ENCODE results near the gene EPB41L5. TPM values are rescaled to one million over a fixed set of nuclear protein-coding genes. Genes with fewer than 3 reads are reported as not detected.
A peak's percentile ranks its signal among the peaks of the same experiment; 100 is the strongest.

EPB41L5 gene
- total RNA-seq, 4 donors from 2014 or later: 9.2 to 56.5 (median 25.1) TPM

DNA sequence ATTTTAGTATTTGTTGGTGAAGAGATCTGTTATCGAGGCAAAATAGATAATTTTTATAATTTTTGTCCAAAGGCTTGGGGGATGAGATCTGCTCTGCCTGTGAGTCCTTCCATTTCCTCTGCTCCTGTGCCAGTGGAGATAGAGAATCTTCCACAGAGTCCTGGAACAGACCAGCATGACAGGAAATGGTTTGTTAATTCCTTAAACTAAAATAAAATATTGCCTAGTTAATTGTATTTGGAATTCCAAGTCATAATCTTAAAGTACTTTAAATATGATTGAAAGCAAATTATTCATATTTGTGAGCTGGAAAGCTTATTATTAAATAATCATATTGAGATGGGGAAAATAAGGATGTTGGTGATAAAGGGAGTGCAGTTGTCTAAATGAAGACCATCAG lies 87.8 kb downstream of the EPB41L5 start:
- no peak overlapping the region for H3K27ac ChIP-seq
- TF ChIP-seq POLR2A (IDR thresholded peaks at IDR 0.05): no peak
- no peaks in the 10 kb centered on the region for H3K36me3 ChIP-seq
- no peak overlapping the region for H3K4me3 ChIP-seq
- no peaks in the 10 kb centered on the region for H3K27me3 ChIP-seq
- H3K9me3 ChIP-seq: no peaks in the 10 kb centered on the region
- intact Hi-C loops (cut with DNase I; ENCODE audit: low total_unique reads): no loop called here
- H3K4me1 ChIP-seq: no peaks in the 10 kb centered on the region
- no peak for DNase-seq

DNA sequence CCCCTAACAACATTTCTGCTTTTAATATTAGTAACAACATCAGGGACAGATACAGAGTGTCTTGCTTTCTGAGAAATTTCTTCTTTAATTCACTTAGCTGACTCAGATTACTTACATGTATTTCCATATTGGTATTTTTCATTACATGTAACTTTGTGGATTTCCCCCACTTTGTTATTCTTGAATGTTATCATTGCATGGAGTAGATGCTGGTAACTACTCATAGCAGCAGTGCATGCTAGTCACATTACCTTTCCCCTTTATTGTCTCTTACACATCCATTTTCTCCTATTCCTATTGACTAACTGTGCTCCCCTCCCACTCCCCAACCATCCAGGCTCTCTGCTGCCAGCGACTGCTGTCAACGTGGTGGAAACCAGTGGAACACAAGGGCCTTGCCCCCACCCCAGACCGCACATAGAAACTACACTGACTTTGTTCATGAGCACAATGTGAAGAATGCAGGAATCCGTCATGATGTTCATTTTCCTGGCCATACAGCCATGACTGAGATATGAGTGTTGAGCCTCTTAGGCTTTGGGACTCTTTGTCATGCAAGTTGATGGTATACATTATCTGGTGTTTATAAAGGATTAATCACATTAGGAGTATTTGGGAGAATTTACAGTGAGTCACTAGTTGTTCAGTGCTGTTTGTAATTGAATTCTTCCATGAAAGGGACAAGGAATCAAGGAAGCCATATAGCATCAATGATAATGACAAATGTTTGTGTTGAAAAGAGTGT lies 91.0 kb downstream of the EPB41L5 start:
- Histone ChIP-seq H3K36me3 (no peaks in the 10 kb centered on the region), H3K4me3 (no peak overlapping the region), H3K27me3 (no peaks in the 10 kb centered on the region), H3K9me3 (no peaks in the 10 kb centered on the region), H3K4me1 (no peaks in the 10 kb centered on the region), H3K27ac (no peak overlapping the region)
- no peak for DNase-seq
- TF ChIP-seq, protein P1, sequence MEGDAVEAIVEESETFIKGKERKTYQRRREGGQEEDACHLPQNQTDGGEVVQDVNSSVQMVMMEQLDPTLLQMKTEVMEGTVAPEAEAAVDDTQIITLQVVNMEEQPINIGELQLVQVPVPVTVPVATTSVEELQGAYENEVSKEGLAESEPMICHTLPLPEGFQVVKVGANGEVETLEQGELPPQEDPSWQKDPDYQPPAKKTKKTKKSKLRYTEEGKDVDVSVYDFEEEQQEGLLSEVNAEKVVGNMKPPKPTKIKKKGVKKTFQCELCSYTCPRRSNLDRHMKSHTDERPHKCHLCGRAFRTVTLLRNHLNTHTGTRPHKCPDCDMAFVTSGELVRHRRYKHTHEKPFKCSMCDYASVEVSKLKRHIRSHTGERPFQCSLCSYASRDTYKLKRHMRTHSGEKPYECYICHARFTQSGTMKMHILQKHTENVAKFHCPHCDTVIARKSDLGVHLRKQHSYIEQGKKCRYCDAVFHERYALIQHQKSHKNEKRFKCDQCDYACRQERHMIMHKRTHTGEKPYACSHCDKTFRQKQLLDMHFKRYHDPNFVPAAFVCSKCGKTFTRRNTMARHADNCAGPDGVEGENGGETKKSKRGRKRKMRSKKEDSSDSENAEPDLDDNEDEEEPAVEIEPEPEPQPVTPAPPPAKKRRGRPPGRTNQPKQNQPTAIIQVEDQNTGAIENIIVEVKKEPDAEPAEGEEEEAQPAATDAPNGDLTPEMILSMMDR (IDR thresholded peaks at IDR 0.05): no peak
- no peak for TF ChIP-seq POLR2A (IDR thresholded peaks at IDR 0.05)
- intact Hi-C loops (cut with DNase I; ENCODE audit: low total_unique reads): no loop called here

DNA sequence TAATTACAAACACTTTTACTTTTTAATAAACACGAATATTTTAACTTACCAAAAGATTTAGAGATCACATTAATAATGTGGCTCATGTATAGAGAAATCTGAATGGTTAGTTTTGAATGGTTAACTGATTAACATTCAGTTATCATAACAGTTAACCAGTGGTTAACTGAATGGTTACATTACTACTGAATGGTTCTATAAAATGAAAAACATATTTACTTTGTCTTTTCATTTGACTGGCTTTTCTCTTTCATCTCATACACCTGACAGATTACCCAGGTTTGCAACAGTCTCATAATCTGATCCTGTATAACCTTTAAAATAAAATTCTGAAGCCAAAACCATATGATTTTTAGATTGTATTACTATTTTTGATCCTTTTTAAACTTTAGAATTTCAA lies 91.9 kb downstream of the EPB41L5 start:
- no peaks in the 10 kb centered on the region for H3K4me1 ChIP-seq

DNA sequence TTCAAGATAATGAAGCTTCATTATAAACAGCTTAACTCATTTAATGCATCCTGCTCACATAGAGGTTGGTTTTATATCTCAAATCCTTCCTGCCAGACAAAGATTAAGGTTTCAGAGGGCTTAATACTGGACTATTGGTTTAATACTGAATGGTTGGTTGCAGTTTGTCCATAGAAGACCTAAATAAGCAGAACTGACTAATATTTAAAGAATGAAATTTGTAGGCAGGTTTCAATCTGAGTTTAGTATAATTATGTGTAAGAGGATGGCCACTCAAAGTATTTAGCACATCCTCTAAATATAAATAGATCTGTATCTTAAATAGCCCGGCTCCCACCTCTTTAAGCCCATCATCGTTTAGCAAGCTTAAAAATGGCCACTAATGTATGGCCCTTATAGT lies 92.5 kb downstream of the EPB41L5 start:
- intact Hi-C loops (cut with DNase I; ENCODE audit: low total_unique reads): no loop called here
- Histone ChIP-seq H3K36me3 (no peaks in the 10 kb centered on the region), H3K27me3 (no peaks in the 10 kb centered on the region), H3K27ac (no peak overlapping the region), H3K4me1 (no peaks in the 10 kb centered on the region), H3K9me3 (no peaks in the 10 kb centered on the region), H3K4me3 (no peak overlapping the region)
- no peak for DNase-seq
- TF ChIP-seq, protein P1 (IDR thresholded peaks at IDR 0.05): no peak
- TF ChIP-seq POLR2A (IDR thresholded peaks at IDR 0.05): no peak

More for the DNA sequence above, 91.9 kb downstream of the EPB41L5 start:
- no peak overlapping the region for H3K27ac ChIP-seq
- DNase-seq: no peak
- no peak overlapping the region for H3K4me3 ChIP-seq
- TF ChIP-seq, protein P1 (IDR thresholded peaks at IDR 0.05): no peak
- no peak for TF ChIP-seq POLR2A (IDR thresholded peaks at IDR 0.05)
- H3K36me3 ChIP-seq: no peaks in the 10 kb centered on the region
- intact Hi-C loops (cut with DNase I; ENCODE audit: low total_unique reads): no loop called here
- no peaks in the 10 kb centered on the region for H3K27me3 ChIP-seq
- no peaks in the 10 kb centered on the region for H3K9me3 ChIP-seq

DNA sequence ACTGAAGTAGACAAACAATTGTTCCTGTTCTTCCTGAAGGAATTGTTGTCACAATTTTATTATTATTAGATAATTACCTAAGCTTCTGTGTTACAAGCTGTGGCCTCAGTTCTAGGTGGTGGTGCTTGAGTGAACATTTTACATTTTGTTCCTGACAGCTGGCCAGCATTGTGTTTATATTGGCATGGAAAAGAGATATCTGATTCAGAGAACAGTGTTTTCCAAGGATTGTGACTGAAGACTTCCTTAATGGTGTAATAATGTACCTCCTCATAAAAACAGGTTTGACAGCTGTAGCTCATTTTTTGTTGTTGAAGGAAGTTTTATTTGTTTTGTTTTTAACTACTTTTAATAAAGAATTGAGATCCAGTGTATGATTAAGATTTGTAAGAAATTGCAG lies 95.2 kb downstream of the EPB41L5 start:
- Histone ChIP-seq H3K4me3 (no peak overlapping the region), H3K36me3 (no peaks in the 10 kb centered on the region), H3K27ac (no peak overlapping the region), H3K4me1 (no peaks in the 10 kb centered on the region), H3K9me3 (no peaks in the 10 kb centered on the region), H3K27me3 (no peaks in the 10 kb centered on the region)
- TF ChIP-seq, protein P1 (IDR thresholded peaks at IDR 0.05): no peak
- TF ChIP-seq POLR2A (IDR thresholded peaks at IDR 0.05): no peak
- DNase-seq: peak in 1 of 2 donors; percentile 21
- intact Hi-C loops (cut with DNase I; ENCODE audit: low total_unique reads): no loop called here
